HG02981 (cell line): ENCODE data around the gene GATAD2A.
A peak's percentile ranks its signal among the peaks of the same experiment; 100 is the strongest.
"Not testable (repeated sequence)": the region's sequence is repeated elsewhere in the genome, so short reads cannot be mapped to it uniquely, and the experiment has no call there.

Experiments used
- ATAC-seq: cut with Tn5 transposase; IDR thresholded peaks from one replicate; pipeline ENCODE4 v1.9.1; 2021; ENCODE audit warnings: mild to moderate bottlenecking, moderate library complexity; ENCODE audit not compliant: unreplicated experiment

GATAD2A gene

GRCh38 chr19:19404879-19405860 is at the start of gene GATAD2A:
Gene GATAD2A (plus strand): TSS chr19:19405675. CDS start chr19:19465346, 59,671 bp downstream.
- ATAC-seq, result peak; percentile 73

- no peak for ATAC-seq
Observed at GRCh38 chr19:19356500-19356899, 49.0 kb upstream of the GATAD2A start.

GRCh38 chr19:19356901-19357566 is 48.4 kb upstream of the GATAD2A start:
- ATAC-seq, result no peak

- ATAC-seq, result peak; percentile 58
Observed at GRCh38 chr19:19361075-19361594, 44.3 kb upstream of the GATAD2A start.

GRCh38 chr19:19362075-19362474 is 43.4 kb upstream of the GATAD2A start:
- ATAC-seq, result no peak

- peak; percentile 57 for ATAC-seq
Observed at GRCh38 chr19:19366434-19367396, 38.8 kb upstream of the GATAD2A start.

GRCh38 chr19:19368087-19368486 is 37.4 kb upstream of the GATAD2A start:
- ATAC-seq, result no peak

GRCh38 chr19:19371059-19371458 is 34.4 kb upstream of the GATAD2A start:
- ATAC-seq, result no peak

- peak; percentile 96 for ATAC-seq
Observed at GRCh38 chr19:19372656-19373416, 32.6 kb upstream of the GATAD2A start.

- ATAC-seq, result no peak
Observed at GRCh38 chr19:19379527-19379926, 25.9 kb upstream of the GATAD2A start.

- not testable (repeated sequence) for ATAC-seq
Observed at GRCh38 chr19:19380316-19380715, 25.2 kb upstream of the GATAD2A start.

GRCh38 chr19:19381007-19381926 is 24.2 kb upstream of the GATAD2A start:
- ATAC-seq, result no peak

- ATAC-seq, result no peak
Observed at GRCh38 chr19:19382118-19382517, 23.4 kb upstream of the GATAD2A start.

- no peak for ATAC-seq
Observed at GRCh38 chr19:19384486-19384885, 21.0 kb upstream of the GATAD2A start.

- peak; percentile 89 for ATAC-seq
Observed at GRCh38 chr19:19385131-19385895, 20.2 kb upstream of the GATAD2A start.

- ATAC-seq, result peak; percentile 23
Observed at GRCh38 chr19:19385896-19386869, 19.3 kb upstream of the GATAD2A start.

GRCh38 chr19:19387108-19387507 is 18.4 kb upstream of the GATAD2A start:
- ATAC-seq, result no peak
